ENCODE data around the gene RGPD3. TPM values are rescaled to one million over a fixed set of nuclear protein-coding genes. Genes with fewer than 3 reads are reported as not detected.
"Not testable (repeated sequence)": the region's sequence is repeated elsewhere in the genome, so short reads cannot be mapped to it uniquely, and the experiment has no call there.

RGPD3 gene
- total and polyA plus RNA-seq, 9 of the 15 experiments (the other 6 are each of a cell fraction or from before 2014, with no cell fraction given), result 0.01 to 0.03 TPM; not detected in 7

- H3K36me3 ChIP-seq (ENCODE audit: control insufficient read depth, insufficient read depth, low read length); H3K27me3 ChIP-seq (ENCODE audit: control insufficient read depth in 2 of 2, insufficient read depth in 2 of 2, low read length in 2 of 2); H3K9me3 ChIP-seq (replicated peaks; ENCODE audit: control insufficient read depth, insufficient read depth, low read depth, low read length); H3K27ac ChIP-seq (ENCODE audit: extremely low read depth, low read depth, low read length); H4K20me1 ChIP-seq (replicated peaks; ENCODE audit: control insufficient read depth, insufficient read depth, low read length); H3K4me1 ChIP-seq (replicated peaks in 1 of 2; ENCODE audit: control insufficient read depth in 2 of 2, insufficient read depth in 2 of 2, low read length in 2 of 2); intact Hi-C loops (cut with micrococcal nuclease); H3K9me1 ChIP-seq (ENCODE audit: control insufficient read depth, insufficient read depth, low read length); H3K4me2 ChIP-seq (ENCODE audit: insufficient read depth, low read length); H3K4me3 ChIP-seq; ATAC-seq; H3K9ac ChIP-seq (ENCODE audit: insufficient read depth in 1 of 2, low read depth in 2 of 2, low read length in 2 of 2); H2AFZ ChIP-seq (ENCODE audit: low read depth, low read length); DNase-seq (ENCODE audit: extremely low read depth in 1 of 4, low spot score in 3 of 4); FAIRE-seq; H3K79me2 ChIP-seq (ENCODE audit: control insufficient read depth, insufficient read depth, low read length); in situ Hi-C loops (cut with MboI); BruUV-seq (replicated peaks); POLR2A ChIA-PET; CTCF ChIA-PET (ENCODE audit: low intra/inter-chr PET ratio): not testable (repeated sequence)
- WGBS (ENCODE audit: insufficient coverage, low coverage, missing lambda C conversion rate), result 4% methylated on average over 6 of the region's 7 CpGs
Measured at GRCh38 chr2:106500350-106500749, 32.1 kb upstream of the RGPD3 start.

GRCh38 chr2:106498549-106498948 lies 30.3 kb upstream of the RGPD3 start:
- H3K36me3 ChIP-seq (ENCODE audit: control insufficient read depth, insufficient read depth, low read length); H3K9ac ChIP-seq (ENCODE audit: insufficient read depth in 1 of 2, low read depth in 2 of 2, low read length in 2 of 2); POLR2A ChIA-PET; BruUV-seq (replicated peaks); CTCF ChIA-PET (ENCODE audit: low intra/inter-chr PET ratio); H3K4me2 ChIP-seq (ENCODE audit: insufficient read depth, low read length); H4K20me1 ChIP-seq (replicated peaks; ENCODE audit: control insufficient read depth, insufficient read depth, low read length); in situ Hi-C loops (cut with MboI); H3K4me3 ChIP-seq; H3K79me2 ChIP-seq (ENCODE audit: control insufficient read depth, insufficient read depth, low read length); H2AFZ ChIP-seq (ENCODE audit: low read depth, low read length); ATAC-seq; FAIRE-seq; DNase-seq (ENCODE audit: extremely low read depth in 1 of 4, low spot score in 3 of 4); H3K9me1 ChIP-seq (ENCODE audit: control insufficient read depth, insufficient read depth, low read length); intact Hi-C loops (cut with micrococcal nuclease); H3K27me3 ChIP-seq (ENCODE audit: control insufficient read depth in 2 of 2, insufficient read depth in 2 of 2, low read length in 2 of 2); H3K4me1 ChIP-seq (replicated peaks in 1 of 2; ENCODE audit: control insufficient read depth in 2 of 2, insufficient read depth in 2 of 2, low read length in 2 of 2); H3K27ac ChIP-seq (ENCODE audit: extremely low read depth, low read depth, low read length); H3K9me3 ChIP-seq (replicated peaks; ENCODE audit: control insufficient read depth, insufficient read depth, low read depth, low read length): not testable (repeated sequence)
- no CpG with 5 or more reads among the region's 1 CpG for WGBS (ENCODE audit: insufficient coverage, low coverage, missing lambda C conversion rate)
- 0 out of 2 replicates have a peak, but pooled peaks have one; percentile 32 for TF ChIP-seq SMARCA5 (IDR thresholded peaks at IDR 0.05)
- peak; percentile 68 for TF ChIP-seq RBM25 (IDR thresholded peaks at IDR 0.05; ENCODE audit: low read depth, low read length, severe bottlenecking)

- CTCF ChIA-PET (ENCODE audit: low intra/inter-chr PET ratio); intact Hi-C loops (cut with micrococcal nuclease); FAIRE-seq; in situ Hi-C loops (cut with MboI); H3K9me1 ChIP-seq (ENCODE audit: control insufficient read depth, insufficient read depth, low read length); H3K4me3 ChIP-seq; ATAC-seq; DNase-seq (ENCODE audit: extremely low read depth in 1 of 4, low spot score in 3 of 4); H3K9me3 ChIP-seq (replicated peaks; ENCODE audit: control insufficient read depth, insufficient read depth, low read depth, low read length); H3K4me1 ChIP-seq (replicated peaks in 1 of 2; ENCODE audit: control insufficient read depth in 2 of 2, insufficient read depth in 2 of 2, low read length in 2 of 2); H3K27ac ChIP-seq (ENCODE audit: extremely low read depth, low read depth, low read length); H3K36me3 ChIP-seq (ENCODE audit: control insufficient read depth, insufficient read depth, low read length); BruUV-seq (replicated peaks); H3K79me2 ChIP-seq (ENCODE audit: control insufficient read depth, insufficient read depth, low read length); H4K20me1 ChIP-seq (replicated peaks; ENCODE audit: control insufficient read depth, insufficient read depth, low read length); H3K4me2 ChIP-seq (ENCODE audit: insufficient read depth, low read length); H3K9ac ChIP-seq (ENCODE audit: insufficient read depth in 1 of 2, low read depth in 2 of 2, low read length in 2 of 2); H3K27me3 ChIP-seq (ENCODE audit: control insufficient read depth in 2 of 2, insufficient read depth in 2 of 2, low read length in 2 of 2); H2AFZ ChIP-seq (ENCODE audit: low read depth, low read length); POLR2A ChIA-PET: not testable (repeated sequence)
- 0% methylated on average over 5 of the region's 6 CpGs for WGBS (ENCODE audit: insufficient coverage, low coverage, missing lambda C conversion rate)
Measured at GRCh38 chr2:106492913-106493312, 24.7 kb upstream of the RGPD3 start.

GRCh38 chr2:106492399-106492798 lies 24.2 kb upstream of the RGPD3 start:
- H3K9me1 ChIP-seq (ENCODE audit: control insufficient read depth, insufficient read depth, low read length); H3K36me3 ChIP-seq (ENCODE audit: control insufficient read depth, insufficient read depth, low read length); H3K4me1 ChIP-seq (replicated peaks in 1 of 2; ENCODE audit: control insufficient read depth in 2 of 2, insufficient read depth in 2 of 2, low read length in 2 of 2); H3K27me3 ChIP-seq (ENCODE audit: control insufficient read depth in 2 of 2, insufficient read depth in 2 of 2, low read length in 2 of 2); H3K27ac ChIP-seq (ENCODE audit: extremely low read depth, low read depth, low read length); H4K20me1 ChIP-seq (replicated peaks; ENCODE audit: control insufficient read depth, insufficient read depth, low read length); H3K4me3 ChIP-seq; BruUV-seq (replicated peaks); H3K4me2 ChIP-seq (ENCODE audit: insufficient read depth, low read length); CTCF ChIA-PET (ENCODE audit: low intra/inter-chr PET ratio); FAIRE-seq; H3K9me3 ChIP-seq (replicated peaks; ENCODE audit: control insufficient read depth, insufficient read depth, low read depth, low read length); in situ Hi-C loops (cut with MboI); POLR2A ChIA-PET; H3K9ac ChIP-seq (ENCODE audit: insufficient read depth in 1 of 2, low read depth in 2 of 2, low read length in 2 of 2); ATAC-seq; DNase-seq (ENCODE audit: extremely low read depth in 1 of 4, low spot score in 3 of 4); intact Hi-C loops (cut with micrococcal nuclease); H3K79me2 ChIP-seq (ENCODE audit: control insufficient read depth, insufficient read depth, low read length); H2AFZ ChIP-seq (ENCODE audit: low read depth, low read length): not testable (repeated sequence)
- no CpG with 5 or more reads among the region's 6 CpGs for WGBS (ENCODE audit: insufficient coverage, low coverage, missing lambda C conversion rate)
